SK-N-MC (cell line): Measurements from ENCODE around the gene KLF3.

Experiments
- FOXP2 ChIP-seq: optimal IDR thresholded peaks from 2 replicates; pipeline ENCODE3; 2011; ENCODE audit warnings: mild to moderate bottlenecking, moderate library complexity; ENCODE audit not compliant: insufficient read depth; ENCODE audit errors: extremely low read length, control extremely low read depth
- POLR2AphosphoS5 ChIP-seq: IDR thresholded peaks from 2 replicates; pipeline ENCODE4 v1.6.1; 2012; ENCODE audit warnings: mild to moderate bottlenecking, low read depth, low read length, borderline replicate concordance

- TF ChIP-seq FOXP2 (no peak), POLR2AphosphoS5 (no peak)
Observed at GRCh38 chr4:38662522-38663089, 1.4 kb upstream of the KLF3 start.
